KOPT-K1 (cell line): Measurements from ENCODE around the gene CD44.

Experiments used
- H3K27ac ChIP-seq: fragments of 200-600 bp; sonication (generic); 2 replicates; pipeline ENCODE4 v1.5.1; 2016; ENCODE audit warnings: antibody characterized with exemption, mild to moderate bottlenecking, low read depth, low read length; ENCODE audit not compliant: poor library complexity, severe bottlenecking
- H3K36me3 ChIP-seq: fragments of 200-600 bp; sonication (generic); 2 replicates; pipeline ENCODE4 v1.5.1; 2017; ENCODE audit warnings: antibody characterized with exemption, mild to moderate bottlenecking, low read length, moderate library complexity; ENCODE audit not compliant: insufficient read depth
- H3K9me3 ChIP-seq: fragments of 200-600 bp; sonication (generic); 2 replicates; pipeline ENCODE4 v1.5.1; 2017; ENCODE audit warnings: antibody characterized with exemption, low read length, mild to moderate bottlenecking; ENCODE audit not compliant: insufficient read depth, poor library complexity, severe bottlenecking

Gene CD44

DNA sequence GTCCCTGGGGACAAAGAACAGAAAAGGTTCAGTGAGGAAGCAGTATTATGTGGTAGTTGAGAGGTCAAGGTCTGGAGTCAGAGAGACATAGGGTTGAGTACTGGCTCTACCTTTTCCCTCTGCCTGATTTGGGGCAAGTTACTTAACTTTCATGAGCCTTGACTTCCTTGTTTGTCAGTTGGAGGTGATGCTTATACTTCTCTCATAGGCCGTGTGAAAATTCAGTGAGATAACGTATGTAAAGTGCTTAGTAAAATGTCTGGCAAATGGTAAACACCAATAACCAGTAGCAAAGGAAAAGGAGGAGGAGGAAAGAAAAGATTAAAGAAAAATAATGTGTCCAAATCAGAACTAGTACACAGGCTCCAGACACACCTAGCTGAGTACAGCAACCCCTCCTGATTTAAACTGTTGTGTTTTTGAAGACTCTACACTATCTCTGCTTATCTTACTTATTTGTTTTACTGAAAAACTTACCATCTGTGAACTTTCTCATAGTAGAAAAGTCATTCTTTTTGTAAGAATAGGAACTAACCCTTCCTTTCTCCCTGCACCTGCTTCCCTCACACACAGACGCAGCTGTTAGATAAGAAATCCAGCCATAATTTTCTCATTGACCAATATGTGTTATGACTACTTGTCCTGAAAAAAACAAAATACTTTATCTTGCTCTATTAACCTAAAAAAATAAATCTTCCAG is 126.9 kb downstream of the CD44 start:
- no peak overlapping the region for H3K27ac ChIP-seq
- H3K36me3 ChIP-seq: no peaks in the 10 kb centered on the region
- H3K9me3 ChIP-seq: no peaks in the 10 kb centered on the region

- no peaks in the 10 kb centered on the region for H3K9me3 ChIP-seq
- H3K27ac ChIP-seq: no peak overlapping the region
- no peaks in the 10 kb centered on the region for H3K36me3 ChIP-seq
Observed at GRCh38 chr11:35267504-35267903, 128.5 kb downstream of the CD44 start.

GRCh38 chr11:35270342-35270741 is 131.4 kb downstream of the CD44 start:
- no peaks in the 10 kb centered on the region for H3K9me3 ChIP-seq
- H3K36me3 ChIP-seq: no peaks in the 10 kb centered on the region
- no peak overlapping the region for H3K27ac ChIP-seq

DNA sequence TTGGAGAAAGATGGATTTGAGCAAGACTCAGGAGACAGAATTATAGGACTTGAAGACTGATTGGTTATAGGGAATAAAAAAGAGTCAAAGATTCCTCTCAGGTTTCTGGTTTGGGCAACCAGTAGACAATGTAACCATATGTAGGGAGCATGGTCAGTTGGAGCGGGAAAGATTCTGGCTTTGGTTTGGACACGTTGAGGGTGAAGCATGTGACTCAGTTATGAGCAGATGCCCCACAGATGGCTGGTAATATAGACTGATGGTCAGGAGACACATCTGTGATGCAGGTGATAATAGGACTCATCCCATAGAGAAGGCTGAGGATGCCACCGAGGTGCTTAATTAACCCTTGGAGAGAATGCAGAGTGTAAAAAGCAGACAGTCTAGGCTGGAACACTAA is 132.1 kb downstream of the CD44 start:
- Histone ChIP-seq H3K36me3 (no peaks in the 10 kb centered on the region), H3K9me3 (no peaks in the 10 kb centered on the region), H3K27ac (no peak overlapping the region)

- no peak overlapping the region for H3K27ac ChIP-seq
- no peaks in the 10 kb centered on the region for H3K36me3 ChIP-seq
- H3K9me3 ChIP-seq: no peaks in the 10 kb centered on the region
Observed at GRCh38 chr11:35272391-35272902, 133.5 kb downstream of the CD44 start.

DNA sequence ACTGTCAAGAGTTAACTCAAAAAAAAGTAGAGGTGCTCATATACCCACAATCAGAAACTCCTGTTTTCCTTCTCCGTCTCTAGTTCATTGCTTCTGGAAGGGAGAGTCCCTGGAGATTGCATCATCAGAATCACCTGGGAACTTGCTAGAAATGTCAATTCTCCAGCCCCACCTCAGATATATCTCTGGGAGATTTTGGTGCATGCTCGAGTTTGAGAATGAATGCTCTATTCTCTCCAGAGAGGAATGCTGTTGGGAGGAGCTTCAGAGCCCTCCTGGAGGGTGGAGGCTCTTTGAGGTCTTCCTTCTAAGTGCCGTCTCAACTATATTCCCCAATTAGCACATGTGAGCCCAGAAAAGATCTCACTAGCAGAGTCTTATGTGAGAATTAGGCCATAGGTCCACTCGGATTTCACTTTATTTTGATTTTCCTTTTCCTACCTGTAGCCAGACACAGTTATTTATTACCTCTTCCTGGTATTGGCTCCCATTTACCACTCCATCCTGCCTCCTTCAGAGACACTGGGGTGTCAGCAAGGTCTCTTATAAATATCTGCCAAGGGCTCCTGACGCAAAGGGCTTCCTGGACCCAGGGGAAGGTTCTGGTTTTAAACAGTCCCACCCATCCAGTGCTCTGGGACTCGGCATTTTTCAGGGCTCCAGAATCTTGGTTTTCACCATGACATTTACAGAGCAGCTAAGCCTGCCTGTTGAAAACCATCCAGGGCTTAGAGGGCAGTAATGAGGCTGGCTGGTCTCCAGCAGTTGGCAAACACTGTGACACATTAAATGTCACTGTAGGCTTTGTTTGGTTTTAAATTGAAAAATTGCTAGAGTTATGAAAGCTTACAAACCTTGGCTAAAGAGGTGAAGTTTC is 136.2 kb downstream of the CD44 start:
- H3K9me3 ChIP-seq: no peaks in the 10 kb centered on the region
- no peaks in the 10 kb centered on the region for H3K36me3 ChIP-seq
- no peak overlapping the region for H3K27ac ChIP-seq

GRCh38 chr11:35275786-35276170 is 136.8 kb downstream of the CD44 start:
- no peaks in the 10 kb centered on the region for H3K9me3 ChIP-seq
- no peaks in the 10 kb centered on the region for H3K36me3 ChIP-seq
- no peak overlapping the region for H3K27ac ChIP-seq

GRCh38 chr11:35276396-35277145 is 137.6 kb downstream of the CD44 start:
- Histone ChIP-seq H3K27ac (no peak overlapping the region), H3K36me3 (no peaks in the 10 kb centered on the region), H3K9me3 (no peaks in the 10 kb centered on the region)

DNA sequence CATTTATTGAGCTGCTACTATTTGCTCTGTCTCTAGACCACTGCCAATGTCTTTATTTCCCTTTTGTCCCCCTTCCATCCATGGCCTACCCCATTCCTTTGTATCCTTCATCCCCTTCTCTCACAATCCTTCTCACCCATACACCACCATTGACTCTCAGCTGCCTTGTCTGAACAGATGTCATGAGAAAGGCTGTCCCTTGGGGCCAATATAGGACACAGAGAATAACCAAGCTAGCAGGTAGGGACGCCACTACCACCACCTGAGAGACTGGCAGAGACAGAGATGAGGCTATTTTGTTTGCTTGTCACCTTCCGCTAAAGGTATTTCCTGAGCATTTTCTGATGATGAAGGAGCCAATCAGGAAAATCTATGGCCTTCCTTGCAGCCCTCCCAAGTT is 138.9 kb downstream of the CD44 start:
- Histone ChIP-seq H3K27ac (no peak overlapping the region), H3K9me3 (no peaks in the 10 kb centered on the region), H3K36me3 (no peaks in the 10 kb centered on the region)

- no peak overlapping the region for H3K27ac ChIP-seq
- no peaks in the 10 kb centered on the region for H3K36me3 ChIP-seq
- H3K9me3 ChIP-seq: no peaks in the 10 kb centered on the region
Observed at GRCh38 chr11:35280727-35281126, 141.8 kb downstream of the CD44 start.

- H3K9me3 ChIP-seq: no peaks in the 10 kb centered on the region
Observed at GRCh38 chr11:35281169-35281688, 142.3 kb downstream of the CD44 start.

More at GRCh38 chr11:35281169-35281688, 142.3 kb downstream of the CD44 start:
- Histone ChIP-seq H3K36me3 (no peaks in the 10 kb centered on the region), H3K27ac (no peak overlapping the region)
